Measurements from ENCODE around the gene WFS1. TPM values are rescaled to one million over a fixed set of nuclear protein-coding genes. Genes with fewer than 3 reads are reported as not detected.

The WFS1 gene
- total RNA-seq, 1 donor from 2014 or later = 91.8 TPM

GRCh38 chr4:6345866-6346265 is 76.2 kb downstream of the WFS1 start:
- Histone ChIP-seq H3K27ac (no peak overlapping the region), H3K27me3 (no peaks in the 10 kb centered on the region), H3K36me3 (no peaks in the 10 kb centered on the region), H3K9me3 (no peaks in the 10 kb centered on the region), H3K4me3 (no peak overlapping the region), H3K4me1 (no peaks in the 10 kb centered on the region)
- TF ChIP-seq POLR2A (IDR thresholded peaks at IDR 0.05) (no peak), POLR2AphosphoS5 (IDR thresholded peaks at IDR 0.05; ENCODE audit: insufficient read depth in 1 of 2, low read depth in 1 of 2) (no peak), CTCF (IDR thresholded peaks at IDR 0.05) (no peak)
- intact Hi-C loops (cut with DNase I) = no loop called here
- DNase-seq (ENCODE audit: extremely low spot score in 2 of 2) = no peak

- H3K27ac ChIP-seq = no peak overlapping the region
- no peak for DNase-seq (ENCODE audit: extremely low spot score in 2 of 2)
- no peaks in the 10 kb centered on the region for H3K36me3 ChIP-seq
- no peaks in the 10 kb centered on the region for H3K9me3 ChIP-seq
- no peak overlapping the region for H3K4me3 ChIP-seq
- H3K27me3 ChIP-seq = no peaks in the 10 kb centered on the region
- H3K4me1 ChIP-seq = no peaks in the 10 kb centered on the region
- TF ChIP-seq CTCF (IDR thresholded peaks at IDR 0.05) = no peak
- no peak for TF ChIP-seq POLR2AphosphoS5 (IDR thresholded peaks at IDR 0.05; ENCODE audit: insufficient read depth in 1 of 2, low read depth in 1 of 2)
- TF ChIP-seq POLR2A (IDR thresholded peaks at IDR 0.05) = no peak
- intact Hi-C loops (cut with DNase I) = no loop called here
Measured at GRCh38 chr4:6346373-6347110, 76.9 kb downstream of the WFS1 start.

- no peak overlapping the region for H3K27ac ChIP-seq
- no peak overlapping the region for H3K4me3 ChIP-seq
- TF ChIP-seq CTCF (IDR thresholded peaks at IDR 0.05) (no peak), POLR2AphosphoS5 (IDR thresholded peaks at IDR 0.05; ENCODE audit: insufficient read depth in 1 of 2, low read depth in 1 of 2) (no peak), POLR2A (IDR thresholded peaks at IDR 0.05) (no peak)
- no peaks in the 10 kb centered on the region for H3K4me1 ChIP-seq
- intact Hi-C loops (cut with DNase I) = no loop called here
- no peaks in the 10 kb centered on the region for H3K27me3 ChIP-seq
- no peaks in the 10 kb centered on the region for H3K36me3 ChIP-seq
- H3K9me3 ChIP-seq = no peaks in the 10 kb centered on the region
- DNase-seq (ENCODE audit: extremely low spot score in 2 of 2) = no peak
Measured at GRCh38 chr4:6347511-6348045, 77.9 kb downstream of the WFS1 start.

GRCh38 chr4:6348408-6348807 is 78.8 kb downstream of the WFS1 start:
- Histone ChIP-seq H3K4me3 (no peak overlapping the region), H3K36me3 (no peaks in the 10 kb centered on the region), H3K4me1 (no peaks in the 10 kb centered on the region), H3K27ac (no peak overlapping the region), H3K9me3 (no peaks in the 10 kb centered on the region), H3K27me3 (no peaks in the 10 kb centered on the region)
- DNase-seq (ENCODE audit: extremely low spot score in 2 of 2) = no peak
- no peak for TF ChIP-seq POLR2A (IDR thresholded peaks at IDR 0.05)
- TF ChIP-seq CTCF (IDR thresholded peaks at IDR 0.05) = no peak
- TF ChIP-seq POLR2AphosphoS5 (IDR thresholded peaks at IDR 0.05; ENCODE audit: insufficient read depth in 1 of 2, low read depth in 1 of 2) = no peak
- intact Hi-C loops (cut with DNase I) = no loop called here

- no peaks in the 10 kb centered on the region for H3K9me3 ChIP-seq
- no peaks in the 10 kb centered on the region for H3K4me1 ChIP-seq
- H3K4me3 ChIP-seq = no peak overlapping the region
- no peak for DNase-seq (ENCODE audit: extremely low spot score in 2 of 2)
- H3K27me3 ChIP-seq = no peaks in the 10 kb centered on the region
- intact Hi-C loops (cut with DNase I) = no loop called here
- TF ChIP-seq POLR2AphosphoS5 (IDR thresholded peaks at IDR 0.05; ENCODE audit: insufficient read depth in 1 of 2, low read depth in 1 of 2) (no peak), CTCF (IDR thresholded peaks at IDR 0.05) (no peak), POLR2A (IDR thresholded peaks at IDR 0.05) (no peak)
- no peak overlapping the region for H3K27ac ChIP-seq
- H3K36me3 ChIP-seq = no peaks in the 10 kb centered on the region
Measured at GRCh38 chr4:6349896-6350603, 80.4 kb downstream of the WFS1 start.
